GM10266 (cell line): Measurements from ENCODE around the gene AP5Z1.

Experiments
- DNase-seq: peaks from one replicate; pipeline ENCODE4 v3.0.0; 2012; ENCODE audit errors: extremely low spot score
- CTCF ChIP-seq: IDR thresholded peaks from 2 replicates; pipeline ENCODE4 v1.5.1; 2012; ENCODE audit warnings: mild to moderate bottlenecking, low read depth; ENCODE audit not compliant: control insufficient read depth, insufficient read depth; ENCODE audit errors: missing control alignments

The AP5Z1 gene

GRCh38 chr7:4769761-4770160 is 5.7 kb upstream of the AP5Z1 start:
- DNase-seq, result no peak
- TF ChIP-seq CTCF, result no peak

- DNase-seq, result no peak
- TF ChIP-seq CTCF, result no peak
These were observed 4.5 kb upstream of the AP5Z1 start for GRCh38 chr7:4770886-4771285.

- no peak for DNase-seq
- no peak for TF ChIP-seq CTCF
These were observed 3.7 kb upstream of the AP5Z1 start for GRCh38 chr7:4771737-4772136.

- no peak for TF ChIP-seq CTCF
- no peak for DNase-seq
These were observed 3.1 kb upstream of the AP5Z1 start for GRCh38 chr7:4772306-4772705.

- DNase-seq, result no peak
- TF ChIP-seq CTCF, result no peak
These were observed 1.4 kb upstream of the AP5Z1 start for GRCh38 chr7:4774007-4774406.

GRCh38 chr7:4774658-4775249 is 669 bp upstream of the AP5Z1 start:
- DNase-seq, result no peak
- TF ChIP-seq CTCF, result no peak

GRCh38 chr7:4775848-4776623 is 613 bp downstream of the AP5Z1 start:
- no peak for DNase-seq

More at GRCh38 chr7:4775848-4776623, 613 bp downstream of the AP5Z1 start:
- TF ChIP-seq CTCF, result no peak
